ENCODE data around the gene INA.

Gene INA

DNA sequence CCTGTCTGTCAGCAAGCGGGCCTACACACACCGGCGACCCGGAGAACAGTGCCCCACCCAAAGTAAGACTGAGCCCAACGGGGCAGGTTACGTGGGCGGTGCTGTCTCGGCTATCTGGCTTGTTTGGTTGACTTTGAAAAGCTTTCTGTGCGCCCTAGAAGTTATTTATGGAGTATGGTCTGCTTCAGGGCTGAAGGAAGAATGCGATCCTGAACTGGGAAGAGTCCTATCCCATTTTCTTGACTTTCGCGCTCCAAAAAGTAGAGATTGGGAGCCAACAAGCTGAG, 1.5 kb downstream of the INA start:
- TF ChIP-seq CEBPB (IDR thresholded peaks at IDR 0.05) (no peak), TAF1 (IDR thresholded peaks at IDR 0.05; ENCODE audit: low read depth) (no peak), EP300 (IDR thresholded peaks at IDR 0.05; ENCODE audit: borderline replicate concordance) (no peak), ZBTB7A (IDR thresholded peaks at IDR 0.05; ENCODE audit: low read depth) (no peak), NFIC (IDR thresholded peaks at IDR 0.05) (no peak)
- TF ChIP-seq, protein P1, sequence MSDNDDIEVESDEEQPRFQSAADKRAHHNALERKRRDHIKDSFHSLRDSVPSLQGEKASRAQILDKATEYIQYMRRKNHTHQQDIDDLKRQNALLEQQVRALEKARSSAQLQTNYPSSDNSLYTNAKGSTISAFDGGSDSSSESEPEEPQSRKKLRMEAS (IDR thresholded peaks at IDR 0.05), result no peak
- TF ChIP-seq, protein P2, sequence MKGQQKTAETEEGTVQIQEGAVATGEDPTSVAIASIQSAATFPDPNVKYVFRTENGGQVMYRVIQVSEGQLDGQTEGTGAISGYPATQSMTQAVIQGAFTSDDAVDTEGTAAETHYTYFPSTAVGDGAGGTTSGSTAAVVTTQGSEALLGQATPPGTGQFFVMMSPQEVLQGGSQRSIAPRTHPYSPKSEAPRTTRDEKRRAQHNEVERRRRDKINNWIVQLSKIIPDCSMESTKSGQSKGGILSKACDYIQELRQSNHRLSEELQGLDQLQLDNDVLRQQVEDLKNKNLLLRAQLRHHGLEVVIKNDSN (IDR thresholded peaks at IDR 0.05), result no peak

DNA sequence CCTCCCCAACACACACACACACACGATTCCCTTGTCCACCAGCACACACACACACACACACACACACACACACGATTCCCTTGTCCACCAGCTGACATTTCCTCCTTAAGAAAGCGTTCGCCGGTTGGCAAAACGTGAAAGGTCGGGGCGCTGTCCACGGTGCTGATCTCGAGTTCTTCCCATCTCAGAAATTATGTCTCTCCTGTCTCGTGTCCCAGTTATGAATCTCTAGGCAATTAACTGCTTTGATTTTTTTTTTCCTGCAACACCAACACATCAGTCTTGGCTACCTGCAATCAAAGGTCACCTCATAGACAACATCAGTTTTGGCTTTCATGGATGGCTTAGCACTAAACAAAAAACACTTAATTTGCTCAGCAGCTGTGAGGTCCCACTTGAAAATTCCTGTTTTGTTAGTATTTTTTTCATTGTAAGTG, 1.9 kb downstream of the INA start:
- TF ChIP-seq EP300 (IDR thresholded peaks at IDR 0.05; ENCODE audit: borderline replicate concordance) (no peak), ZBTB7A (IDR thresholded peaks at IDR 0.05; ENCODE audit: low read depth) (no peak), CEBPB (IDR thresholded peaks at IDR 0.05) (no peak), CREB1 (IDR thresholded peaks at IDR 0.05; ENCODE audit: low read depth) (no peak), TCF12 (IDR thresholded peaks at IDR 0.05; ENCODE audit: low read depth) (no peak), NFIC (IDR thresholded peaks at IDR 0.05) (no peak)
- TF ChIP-seq, protein P3, sequence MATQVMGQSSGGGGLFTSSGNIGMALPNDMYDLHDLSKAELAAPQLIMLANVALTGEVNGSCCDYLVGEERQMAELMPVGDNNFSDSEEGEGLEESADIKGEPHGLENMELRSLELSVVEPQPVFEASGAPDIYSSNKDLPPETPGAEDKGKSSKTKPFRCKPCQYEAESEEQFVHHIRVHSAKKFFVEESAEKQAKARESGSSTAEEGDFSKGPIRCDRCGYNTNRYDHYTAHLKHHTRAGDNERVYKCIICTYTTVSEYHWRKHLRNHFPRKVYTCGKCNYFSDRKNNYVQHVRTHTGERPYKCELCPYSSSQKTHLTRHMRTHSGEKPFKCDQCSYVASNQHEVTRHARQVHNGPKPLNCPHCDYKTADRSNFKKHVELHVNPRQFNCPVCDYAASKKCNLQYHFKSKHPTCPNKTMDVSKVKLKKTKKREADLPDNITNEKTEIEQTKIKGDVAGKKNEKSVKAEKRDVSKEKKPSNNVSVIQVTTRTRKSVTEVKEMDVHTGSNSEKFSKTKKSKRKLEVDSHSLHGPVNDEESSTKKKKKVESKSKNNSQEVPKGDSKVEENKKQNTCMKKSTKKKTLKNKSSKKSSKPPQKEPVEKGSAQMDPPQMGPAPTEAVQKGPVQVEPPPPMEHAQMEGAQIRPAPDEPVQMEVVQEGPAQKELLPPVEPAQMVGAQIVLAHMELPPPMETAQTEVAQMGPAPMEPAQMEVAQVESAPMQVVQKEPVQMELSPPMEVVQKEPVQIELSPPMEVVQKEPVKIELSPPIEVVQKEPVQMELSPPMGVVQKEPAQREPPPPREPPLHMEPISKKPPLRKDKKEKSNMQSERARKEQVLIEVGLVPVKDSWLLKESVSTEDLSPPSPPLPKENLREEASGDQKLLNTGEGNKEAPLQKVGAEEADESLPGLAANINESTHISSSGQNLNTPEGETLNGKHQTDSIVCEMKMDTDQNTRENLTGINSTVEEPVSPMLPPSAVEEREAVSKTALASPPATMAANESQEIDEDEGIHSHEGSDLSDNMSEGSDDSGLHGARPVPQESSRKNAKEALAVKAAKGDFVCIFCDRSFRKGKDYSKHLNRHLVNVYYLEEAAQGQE (IDR thresholded peaks at IDR 0.05; ENCODE audit: low read depth), result peak; percentile 99
- TF ChIP-seq, protein P1 (IDR thresholded peaks at IDR 0.05), result 0 out of 2 replicates have a peak, but pooled peaks have one; percentile 54

DNA sequence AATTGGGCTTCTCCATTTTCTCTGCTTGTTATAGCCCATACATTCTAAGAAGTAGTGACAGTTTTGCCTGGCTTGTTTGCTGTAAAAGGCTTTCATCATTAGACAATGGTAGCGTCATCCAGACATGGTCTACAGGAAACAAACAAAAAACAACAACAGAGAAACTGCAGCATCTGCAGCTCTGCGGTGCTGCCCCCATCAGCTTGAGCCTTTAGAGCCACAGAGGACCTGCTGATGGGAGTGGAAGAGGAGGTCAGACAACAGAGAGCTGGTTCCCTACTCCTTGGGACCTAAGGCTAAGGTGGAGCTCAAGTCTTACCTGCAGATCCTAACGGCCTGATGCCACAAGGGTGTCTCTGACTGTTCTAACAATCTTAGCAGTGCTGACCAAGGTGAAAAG, 3.1 kb downstream of the INA start:
- TF ChIP-seq YY1 (IDR thresholded peaks at IDR 0.05; ENCODE audit: low read depth) (no peak), ZBTB7A (IDR thresholded peaks at IDR 0.05; ENCODE audit: low read depth) (no peak), CEBPB (IDR thresholded peaks at IDR 0.05) (no peak), RAD21 (IDR thresholded peaks at IDR 0.05; ENCODE audit: low read depth) (no peak), EGR1 (IDR thresholded peaks at IDR 0.05) (no peak), FOXM1 (IDR thresholded peaks at IDR 0.05; ENCODE audit: borderline replicate concordance, low read depth) (no peak), NFIC (IDR thresholded peaks at IDR 0.05) (no peak), EP300 (IDR thresholded peaks at IDR 0.05; ENCODE audit: borderline replicate concordance) (no peak), TAF1 (IDR thresholded peaks at IDR 0.05; ENCODE audit: low read depth) (no peak), TCF12 (IDR thresholded peaks at IDR 0.05; ENCODE audit: low read depth) (no peak), TEAD4 (IDR thresholded peaks at IDR 0.05) (no peak), CREB1 (IDR thresholded peaks at IDR 0.05; ENCODE audit: low read depth) (no peak)
- TF ChIP-seq, protein P2 (IDR thresholded peaks at IDR 0.05), result no peak
- TF ChIP-seq, protein P3 (IDR thresholded peaks at IDR 0.05; ENCODE audit: low read depth), result no peak; the same call in 1 of the 2 replicates
- TF ChIP-seq, protein P1 (IDR thresholded peaks at IDR 0.05), result no peak

DNA sequence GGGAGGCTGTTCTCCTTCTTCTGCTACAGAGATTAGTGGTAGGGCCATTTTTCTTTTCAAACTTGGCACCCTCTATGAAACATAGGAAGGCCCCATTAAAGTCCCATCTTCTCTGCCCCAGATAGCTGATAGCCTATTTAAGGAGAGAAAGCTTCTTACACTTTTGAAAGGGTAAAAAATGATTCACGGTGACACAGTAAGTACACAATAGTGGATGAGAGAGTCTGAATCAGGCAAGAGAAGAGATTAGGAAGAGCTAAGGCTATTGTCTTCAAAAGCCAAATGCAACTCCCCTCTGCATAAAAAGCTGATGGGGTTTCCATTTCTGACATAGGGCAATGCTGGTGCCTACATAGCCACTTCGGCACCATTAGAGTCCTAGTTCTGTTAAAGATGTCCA, 3.6 kb downstream of the INA start:
- TF ChIP-seq, protein P1 (IDR thresholded peaks at IDR 0.05), result no peak
- TF ChIP-seq, protein P2 (IDR thresholded peaks at IDR 0.05), result no peak
- TF ChIP-seq YY1 (IDR thresholded peaks at IDR 0.05; ENCODE audit: low read depth) (no peak), CEBPB (IDR thresholded peaks at IDR 0.05) (no peak), TCF12 (IDR thresholded peaks at IDR 0.05; ENCODE audit: low read depth) (no peak), EP300 (IDR thresholded peaks at IDR 0.05; ENCODE audit: borderline replicate concordance) (no peak), NFIC (IDR thresholded peaks at IDR 0.05) (no peak)

DNA sequence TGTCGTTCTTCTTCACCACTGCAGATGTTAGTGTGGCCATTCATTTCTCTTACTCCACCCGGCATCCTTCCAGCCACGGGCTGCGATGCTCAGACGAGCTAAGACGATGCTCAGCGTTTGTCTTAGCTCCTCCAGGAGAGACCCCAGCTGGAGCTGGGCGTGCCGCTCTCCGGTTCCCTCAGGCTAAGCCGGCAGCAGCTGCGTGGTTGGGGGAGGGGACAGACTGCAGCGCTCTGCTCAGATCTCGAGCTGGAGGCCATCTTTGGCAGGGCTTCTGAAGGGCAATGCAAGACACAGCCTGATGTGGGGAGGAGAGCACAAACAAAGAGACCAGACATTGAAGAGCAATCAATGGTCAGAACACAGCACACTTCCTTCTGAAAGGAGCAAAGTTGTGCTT, 4.8 kb downstream of the INA start:
- TF ChIP-seq ZBTB7A (IDR thresholded peaks at IDR 0.05; ENCODE audit: low read depth), result no peak
- TF ChIP-seq EP300 (IDR thresholded peaks at IDR 0.05; ENCODE audit: borderline replicate concordance), result no peak
- TF ChIP-seq, protein P2 (IDR thresholded peaks at IDR 0.05), result no peak
- TF ChIP-seq YY1 (IDR thresholded peaks at IDR 0.05; ENCODE audit: low read depth), result no peak
- no peak for TF ChIP-seq EGR1 (IDR thresholded peaks at IDR 0.05)
- no peak for TF ChIP-seq NFIC (IDR thresholded peaks at IDR 0.05)
- TF ChIP-seq TAF1 (IDR thresholded peaks at IDR 0.05; ENCODE audit: low read depth), result no peak
- TF ChIP-seq, protein P1 (IDR thresholded peaks at IDR 0.05), result no peak
- TF ChIP-seq CREB1 (IDR thresholded peaks at IDR 0.05; ENCODE audit: low read depth), result no peak
- TF ChIP-seq, protein P3 (IDR thresholded peaks at IDR 0.05; ENCODE audit: low read depth), result no peak
- TF ChIP-seq RAD21 (IDR thresholded peaks at IDR 0.05; ENCODE audit: low read depth), result no peak
- TF ChIP-seq TEAD4 (IDR thresholded peaks at IDR 0.05), result no peak
- no peak for TF ChIP-seq TCF12 (IDR thresholded peaks at IDR 0.05; ENCODE audit: low read depth)
- TF ChIP-seq FOXM1 (IDR thresholded peaks at IDR 0.05; ENCODE audit: borderline replicate concordance, low read depth), result no peak
- no peak for TF ChIP-seq CEBPB (IDR thresholded peaks at IDR 0.05)

All from Ishikawa (cell line).